PC-9 (cell line): ENCODE data around the gene KLK12.

ENCODE experiments used
- CTCF ChIP-seq: fragments of 200-600 bp; sonication (generic); conservative IDR thresholded peaks from 2 replicates; pipeline ENCODE4 v1.6.1; 2017; ENCODE audit warnings: mixed run types, antibody characterized with exemption, mild to moderate bottlenecking, moderate library complexity
- EZH2 ChIP-seq: fragments of 200-600 bp; sonication (generic); IDR thresholded peaks from 2 replicates; pipeline ENCODE4 v1.8.0; 2017; ENCODE audit warnings: antibody characterized with exemption, low read depth

GRCh38 chr19:51005248-51005647 lies 29.6 kb downstream of the KLK12 start:
- TF ChIP-seq CTCF = no peak
- TF ChIP-seq EZH2 = no peak
